ENCODE results near the gene TOP2B. TPM values are rescaled to one million over a fixed set of nuclear protein-coding genes. Genes with fewer than 3 reads are reported as not detected.

The TOP2B gene
- total and polyA plus RNA-seq, 2 experiments from 2014 or later, result 36.7 to 58.4 TPM

- Histone ChIP-seq H2AFZ (no peak overlapping the region), H4K20me1 (ENCODE audit: insufficient read depth) (no peaks in the 10 kb centered on the region), H3K27me3 (replicated peaks; ENCODE audit: insufficient read depth) (no peaks in the 10 kb centered on the region), H3K79me2 (ENCODE audit: insufficient read depth) (no peaks in the 10 kb centered on the region), H3K9me2 (ENCODE audit: insufficient read depth) (no peaks in the 10 kb centered on the region), H3K4me2 (ENCODE audit: unreplicated experiment) (no peak overlapping the region), H3K36me3 (ENCODE audit: low read depth) (peaks cover 83% of the 10 kb centered on the region), H3K27ac (no peak overlapping the region), H3K9me3 (ENCODE audit: low read depth) (no peaks in the 10 kb centered on the region), H3K9ac (no peak overlapping the region), H3F3A (ENCODE audit: insufficient read depth) (peaks cover 11% of the 10 kb centered on the region; the same call in 1 of the 2 replicates), H3K4me1 (ENCODE audit: insufficient read depth) (no peaks in the 10 kb centered on the region), H3K4me3 (no peak overlapping the region)
- DNase-seq, result no peak
- 97% methylated on average over 5 of the region's 5 CpGs for WGBS, 2 experiments (ENCODE audit: low coverage in 1 of 2, low lambda C conversion rate in 2 of 2, missing lambda C conversion rate in 2 of 2)
- in situ Hi-C loops (cut with MboI), result no loop called here
- TF ChIP-seq EZH2phosphoT487 (IDR thresholded peaks at IDR 0.05; ENCODE audit: insufficient read depth, low read depth) (no peak), EZH2 (IDR thresholded peaks at IDR 0.05; ENCODE audit: insufficient read depth, poor library complexity, severe bottlenecking) (no peak)
These were observed 53.5 kb downstream of the TOP2B start for GRCh38 chr3:25611193-25611592.

- H3K4me3 ChIP-seq, result no peak overlapping the region
- no peak overlapping the region for H3K9ac ChIP-seq
- no peak for TF ChIP-seq EZH2phosphoT487 (IDR thresholded peaks at IDR 0.05; ENCODE audit: insufficient read depth, low read depth)
- no peak for TF ChIP-seq EZH2 (IDR thresholded peaks at IDR 0.05; ENCODE audit: insufficient read depth, poor library complexity, severe bottlenecking)
- H3K36me3 ChIP-seq (ENCODE audit: low read depth), result peaks cover 84% of the 10 kb centered on the region
- H3K9me3 ChIP-seq (ENCODE audit: low read depth), result no peaks in the 10 kb centered on the region
- H3K9me2 ChIP-seq (ENCODE audit: insufficient read depth), result no peaks in the 10 kb centered on the region
- H2AFZ ChIP-seq, result no peak overlapping the region
- no peaks in the 10 kb centered on the region for H3K79me2 ChIP-seq (ENCODE audit: insufficient read depth)
- no peaks in the 10 kb centered on the region for H4K20me1 ChIP-seq (ENCODE audit: insufficient read depth)
- no peaks in the 10 kb centered on the region for H3K4me1 ChIP-seq (ENCODE audit: insufficient read depth)
- in situ Hi-C loops (cut with MboI), result no loop called here
- H3K27me3 ChIP-seq (replicated peaks; ENCODE audit: insufficient read depth), result no peaks in the 10 kb centered on the region
- no peak overlapping the region for H3K4me2 ChIP-seq (ENCODE audit: unreplicated experiment)
- peaks cover 16% of the 10 kb centered on the region; the same call in 1 of the 2 replicates for H3F3A ChIP-seq (ENCODE audit: insufficient read depth)
- H3K27ac ChIP-seq, result no peak overlapping the region
- no peak for DNase-seq
These were observed 53.9 kb downstream of the TOP2B start for GRCh38 chr3:25610779-25611178.

- no peaks in the 10 kb centered on the region for H3K9me3 ChIP-seq (ENCODE audit: low read depth)
- no peak overlapping the region for H2AFZ ChIP-seq
- peaks cover 81% of the 10 kb centered on the region for H3K36me3 ChIP-seq (ENCODE audit: low read depth)
- no peaks in the 10 kb centered on the region for H3K27me3 ChIP-seq (replicated peaks; ENCODE audit: insufficient read depth)
- no peak for DNase-seq
- H3K4me3 ChIP-seq, result no peak overlapping the region
- H3K4me2 ChIP-seq (ENCODE audit: unreplicated experiment), result no peak overlapping the region
- in situ Hi-C loops (cut with MboI), result no loop called here
- H3F3A ChIP-seq (ENCODE audit: insufficient read depth), result peaks cover 22% of the 10 kb centered on the region; the same call in 1 of the 2 replicates
- H3K4me1 ChIP-seq (ENCODE audit: insufficient read depth), result peaks cover 4% of the 10 kb centered on the region; the same call in 1 of the 2 replicates
- no peaks in the 10 kb centered on the region for H3K79me2 ChIP-seq (ENCODE audit: insufficient read depth)
- H3K9me2 ChIP-seq (ENCODE audit: insufficient read depth), result no peaks in the 10 kb centered on the region
- WGBS, 2 experiments (ENCODE audit: low coverage in 1 of 2, low lambda C conversion rate in 2 of 2, missing lambda C conversion rate in 2 of 2), result 97 to 100% methylated on average over 1 of the region's 1 CpG
- no peak for TF ChIP-seq EZH2 (IDR thresholded peaks at IDR 0.05; ENCODE audit: insufficient read depth, poor library complexity, severe bottlenecking)
- TF ChIP-seq EZH2phosphoT487 (IDR thresholded peaks at IDR 0.05; ENCODE audit: insufficient read depth, low read depth), result no peak
- H4K20me1 ChIP-seq (ENCODE audit: insufficient read depth), result no peaks in the 10 kb centered on the region
- H3K27ac ChIP-seq, result no peak overlapping the region
- H3K9ac ChIP-seq, result no peak overlapping the region
These were observed 54.5 kb downstream of the TOP2B start for GRCh38 chr3:25610167-25610566.

GRCh38 chr3:25604107-25604805, 60.5 kb downstream of the TOP2B start:
- H3K4me2 ChIP-seq (ENCODE audit: unreplicated experiment), result peak overlapping the region; percentile 36
- TF ChIP-seq EZH2phosphoT487 (IDR thresholded peaks at IDR 0.05; ENCODE audit: insufficient read depth, low read depth), result no peak
- TF ChIP-seq EZH2 (IDR thresholded peaks at IDR 0.05; ENCODE audit: insufficient read depth, poor library complexity, severe bottlenecking), result no peak
- 53 to 55% methylated on average over 5 of the region's 5 CpGs for WGBS, 2 experiments (ENCODE audit: low coverage in 1 of 2, low lambda C conversion rate in 2 of 2, missing lambda C conversion rate in 2 of 2)
- H3K9me3 ChIP-seq (ENCODE audit: low read depth), result no peaks in the 10 kb centered on the region
- no peaks in the 10 kb centered on the region for H3K27me3 ChIP-seq (replicated peaks; ENCODE audit: insufficient read depth)
- H3K4me3 ChIP-seq, result no peak overlapping the region
- H3K9me2 ChIP-seq (ENCODE audit: insufficient read depth), result no peaks in the 10 kb centered on the region
- H3F3A ChIP-seq (ENCODE audit: insufficient read depth), result peaks cover 39% of the 10 kb centered on the region
- peak; percentile 89 for DNase-seq
- in situ Hi-C loops (cut with MboI), result no loop called here
- peak overlapping the region; percentile 60 for H3K27ac ChIP-seq
- peaks cover 47% of the 10 kb centered on the region for H3K36me3 ChIP-seq (ENCODE audit: low read depth)
- H4K20me1 ChIP-seq (ENCODE audit: insufficient read depth), result no peaks in the 10 kb centered on the region; the same call in 1 of the 2 replicates
- no peak overlapping the region for H3K9ac ChIP-seq
- H2AFZ ChIP-seq, result no peak overlapping the region
- no peaks in the 10 kb centered on the region for H3K79me2 ChIP-seq (ENCODE audit: insufficient read depth)
- H3K4me1 ChIP-seq (ENCODE audit: insufficient read depth), result peaks cover 22% of the 10 kb centered on the region

Measured in GM23248 (cell line).